MCF 10A (cell line): Measurements from ENCODE around the gene PUSL1. TPM values are rescaled to one million over a fixed set of nuclear protein-coding genes. Genes with fewer than 3 reads are reported as not detected.

Experiments used
- BruUV-seq: library from RNA; stranded (reverse); fragments of 400-500 nt; replicated peaks from 2 replicates; lab custom pipeline; 2021; lab: Mats Ljungman, UMichigan
- CTCF ChIA-PET: fragments of 300-600 bp; sonication (Branson Sonifier 250); formaldehyde crosslinking; extraction: SDS; loops from one replicate; lab custom pipeline; 2021; ENCODE audit warnings: antibody characterized with exemption, inconsistent platforms; lab: Yijun Ruan, JAX
- POLR2A ChIA-PET: fragments of 300-600, 350-650 bp; sonication (Branson Sonifier 250); formaldehyde crosslinking; extraction: SDS; loops from one replicate; lab custom pipeline; 2020; ENCODE audit warnings: antibody characterized with exemption, inconsistent platforms; lab: Yijun Ruan, JAX
- DNase-seq: peaks from one replicate; pipeline ENCODE4 v3.0.0-alpha.2; 2018; ENCODE audit not compliant: unreplicated experiment
- H3K27ac Mint-ChIP-seq: one replicate; pipeline ENCODE4 v1.8.0; 2022; ENCODE audit warnings: mild to moderate bottlenecking, low read depth, mixed read lengths; ENCODE audit not compliant: unreplicated experiment
- H3K27me3 Mint-ChIP-seq: one replicate; pipeline ENCODE4 v1.8.0; 2022; ENCODE audit warnings: mixed read lengths; ENCODE audit not compliant: insufficient read depth, unreplicated experiment
- H3K36me3 Mint-ChIP-seq: one replicate; pipeline ENCODE4 v1.8.0; 2022; ENCODE audit warnings: mild to moderate bottlenecking, moderate library complexity, mixed read lengths; ENCODE audit not compliant: insufficient read depth, unreplicated experiment
- H3K4me1 Mint-ChIP-seq: one replicate; pipeline ENCODE4 v1.8.0; 2022; ENCODE audit warnings: mixed read lengths; ENCODE audit not compliant: insufficient read depth, unreplicated experiment
- H3K4me3 Mint-ChIP-seq: one replicate; pipeline ENCODE4 v1.8.0; 2022; ENCODE audit warnings: mild to moderate bottlenecking, moderate library complexity, mixed read lengths; ENCODE audit not compliant: unreplicated experiment
- H3K9me3 Mint-ChIP-seq: one replicate; pipeline ENCODE4 v1.8.0; 2022; ENCODE audit warnings: mixed read lengths; ENCODE audit not compliant: unreplicated experiment
- CTCF ChIP-seq: fragments of 200-600 bp; IDR thresholded peaks from one replicate; pipeline ENCODE4 v1.8.0; 2022; ENCODE audit warnings: antibody characterized with exemption, mild to moderate bottlenecking; ENCODE audit not compliant: unreplicated experiment
- intact Hi-C: fragments of 100-400 bp; cut with micrococcal nuclease; formaldehyde crosslinking; loops from 2 replicates; pipeline ENCODE4 v1.14.1; 2022
- total RNA-seq: library from RNA; stranded (reverse); gene quantifications from 2 replicates; pipeline ENCODE4 v1.2.3, GENCODE V29; 2022

The PUSL1 gene
- total RNA-seq, 1 experiment from 2014 or later, result 27.4 TPM

DNA sequence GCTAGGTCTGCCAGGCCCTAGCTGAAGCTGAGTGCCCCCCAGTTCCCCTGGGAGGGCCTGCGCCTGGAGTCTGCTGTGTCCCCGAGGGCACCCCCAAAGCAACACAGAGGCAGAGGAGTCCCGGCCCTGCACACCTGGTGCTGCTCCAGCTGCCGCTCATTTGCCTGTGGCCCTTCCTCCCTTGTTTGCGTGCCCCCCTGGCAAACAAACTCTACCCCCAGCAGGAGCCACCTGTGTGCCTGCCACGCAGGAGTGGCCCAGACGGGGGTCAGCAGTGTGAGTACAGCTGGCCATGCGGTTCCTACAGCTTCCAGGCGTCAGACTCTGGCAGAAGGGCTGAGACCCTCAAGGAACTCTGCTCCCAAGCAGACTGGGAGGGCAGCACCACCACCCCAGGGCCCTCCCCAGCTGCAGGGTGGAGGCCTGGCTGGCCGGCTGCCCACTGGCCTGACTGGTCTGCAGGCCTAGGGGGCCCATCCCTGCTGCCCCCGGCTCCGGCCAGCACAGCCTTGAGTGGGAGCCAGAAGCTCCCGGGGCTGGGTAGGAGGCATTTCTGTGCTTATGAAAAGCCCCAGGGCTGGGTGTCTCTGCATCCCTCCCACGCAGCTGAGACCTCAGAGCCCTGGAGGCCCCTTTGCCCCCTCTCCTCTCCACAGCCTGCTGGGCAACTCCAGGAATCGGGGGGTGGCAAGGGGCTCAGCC is 22.1 kb downstream of the PUSL1 start:
- Mint-ChIP-seq H3K4me1 (peaks cover 6% of the 10 kb centered on the region), H3K9me3 (no peaks in the 10 kb centered on the region), H3K36me3 (peaks cover 42% of the 10 kb centered on the region), H3K27ac (no peak overlapping the region), H3K4me3 (no peak overlapping the region), H3K27me3 (no peaks in the 10 kb centered on the region)
- DNase-seq, result no peak
- BruUV-seq, result no TSS peak
- intact Hi-C loops, result no loop called here
- ChIA-PET CTCF (no interaction called here), POLR2A (no interaction called here)
- no peak for TF ChIP-seq CTCF

GRCh38 chr1:1331068-1331965 is 22.9 kb downstream of the PUSL1 start, which contains the start of gene TAS1R3:
TSS of gene TAS1R3 (plus strand) at chr1:1331280. CDS start at chr1:1331346, 66 bp downstream.
- peaks cover 44% of the 10 kb centered on the region for H3K36me3 Mint-ChIP-seq
- H3K4me1 Mint-ChIP-seq, result peaks cover under 1% of the 10 kb centered on the region
- no peak within 1 kb of the TSS for H3K27ac Mint-ChIP-seq
- BruUV-seq, result no TSS peak
- intact Hi-C loops, result no loop called here
- no peaks in the 10 kb centered on the region for H3K9me3 Mint-ChIP-seq
- CTCF ChIA-PET, result interaction anchor here (1.3 kb wide), 1 partner anchor 17 kb away, joined by 3 read pairs; no protein-coding TSS in a partner anchor
- POLR2A ChIA-PET, result interaction anchor here (2.6 to 3.0 kb wide), 2 partner anchors 12 to 16 kb away, joined by 19 to 28 read pairs; partner anchors contain the start of gene DVL1
- H3K27me3 Mint-ChIP-seq, result no peaks in the 10 kb centered on the region
- DNase-seq, result peak; percentile 64
- H3K4me3 Mint-ChIP-seq, result no peak within 1 kb of the TSS
- TF ChIP-seq CTCF, result no peak

DNA sequence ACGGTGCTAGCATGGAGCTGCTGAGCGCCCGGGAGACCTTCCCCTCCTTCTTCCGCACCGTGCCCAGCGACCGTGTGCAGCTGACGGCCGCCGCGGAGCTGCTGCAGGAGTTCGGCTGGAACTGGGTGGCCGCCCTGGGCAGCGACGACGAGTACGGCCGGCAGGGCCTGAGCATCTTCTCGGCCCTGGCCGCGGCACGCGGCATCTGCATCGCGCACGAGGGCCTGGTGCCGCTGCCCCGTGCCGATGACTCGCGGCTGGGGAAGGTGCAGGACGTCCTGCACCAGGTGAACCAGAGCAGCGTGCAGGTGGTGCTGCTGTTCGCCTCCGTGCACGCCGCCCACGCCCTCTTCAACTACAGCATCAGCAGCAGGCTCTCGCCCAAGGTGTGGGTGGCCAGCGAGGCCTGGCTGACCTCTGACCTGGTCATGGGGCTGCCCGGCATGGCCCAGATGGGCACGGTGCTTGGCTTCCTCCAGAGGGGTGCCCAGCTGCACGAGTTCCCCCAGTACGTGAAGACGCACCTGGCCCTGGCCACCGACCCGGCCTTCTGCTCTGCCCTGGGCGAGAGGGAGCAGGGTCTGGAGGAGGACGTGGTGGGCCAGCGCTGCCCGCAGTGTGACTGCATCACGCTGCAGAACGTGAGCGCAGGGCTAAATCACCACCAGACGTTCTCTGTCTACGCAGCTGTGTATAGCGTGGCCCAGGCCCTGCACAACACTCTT is 23.8 kb downstream of the PUSL1 start:
- Mint-ChIP-seq H3K4me3 (peak overlapping the region; percentile 7), H3K27ac (no peak overlapping the region), H3K4me1 (no peaks in the 10 kb centered on the region), H3K9me3 (no peaks in the 10 kb centered on the region), H3K36me3 (peaks cover 44% of the 10 kb centered on the region), H3K27me3 (no peaks in the 10 kb centered on the region)
- BruUV-seq, result no TSS peak
- intact Hi-C loops, result no loop called here
- POLR2A ChIA-PET, result interaction anchor here (1.1 to 3.0 kb wide), 7 partner anchors 11 to 43 kb away, joined by 3 to 28 read pairs (median 5); partner anchors contain the start of genes AURKAIP1 and DVL1
- CTCF ChIA-PET, result interaction anchor here (1.3 kb wide), 1 partner anchor 16 kb away, joined by 3 read pairs; no protein-coding TSS in a partner anchor
- DNase-seq, result no peak
- TF ChIP-seq CTCF, result no peak
